Caco-2 (cell line): ENCODE measurements around the gene RCC2. TPM values are rescaled to one million over a fixed set of nuclear protein-coding genes. Genes with fewer than 3 reads are reported as not detected.
"Not testable (repeated sequence)": the region's sequence is repeated elsewhere in the genome, so short reads cannot be mapped to it uniquely, and the experiment has no call there.

ENCODE experiments used
- Bru-seq: library from RNA; stranded (reverse); fragments of 400-500 nt; gene quantifications from one replicate; lab custom pipeline; 2021; lab: Mats Ljungman, UMichigan
- BruChase-seq, 2 experiments: library from RNA; stranded (reverse); fragments of 400-500 nt; gene quantifications; one replicate each; lab custom pipeline; 2021; lab: Mats Ljungman, UMichigan
- BruUV-seq: library from RNA; stranded (reverse); fragments of 400-500 nt; replicated peaks from 2 replicates; lab custom pipeline; 2021; lab: Mats Ljungman, UMichigan
- CTCF ChIA-PET: fragments of 300-600 bp; sonication (Branson Sonifier 250); formaldehyde crosslinking; loops from one replicate; lab custom pipeline; 2022; ENCODE audit warnings: antibody characterized with exemption; lab: Charles Lee
- POLR2A ChIA-PET: fragments of 300-600 bp; sonication (Branson Sonifier 250); formaldehyde crosslinking; loops from one replicate; lab custom pipeline; 2022; ENCODE audit warnings: antibody characterized with exemption; lab: Charles Lee
- DNase-seq, 2 experiments: peaks; one replicate each; pipeline versions ENCODE4 v3.0.0 to v3.0.0-alpha.2; 2020 to 2022
- H3K27me3 ChIP-seq: replicated peaks from 2 replicates; pipeline ENCODE4 v1.6.0; 2011; ENCODE audit warnings: low read length; ENCODE audit not compliant: control insufficient read depth, insufficient read depth
- H3K36me3 ChIP-seq: 2 replicates; pipeline ENCODE4 v1.5.1; 2011; ENCODE audit warnings: low read length; ENCODE audit not compliant: control insufficient read depth, insufficient read depth
- H3K4me1 ChIP-seq: fragments of 250-450 bp; sonication (Bioruptor Pico); 2 replicates; pipeline ENCODE4 v1.5.1; 2020; ENCODE audit warnings: mild to moderate bottlenecking
- H3K4me3 ChIP-seq: 2 replicates; pipeline ENCODE4 v1.5.1; 2011; ENCODE audit warnings: low read depth, mild to moderate bottlenecking, control low read depth, low read length
- H3K9me3 ChIP-seq: fragments of 250-450 bp; sonication (Bioruptor Pico); 2 replicates; pipeline ENCODE4 v1.5.1; 2020; ENCODE audit warnings: mild to moderate bottlenecking, moderate library complexity
- H3K27ac Mint-ChIP-seq: one replicate; pipeline ENCODE4 v1.8.0; 2022; ENCODE audit warnings: mixed read lengths; ENCODE audit not compliant: unreplicated experiment
- H3K27me3 Mint-ChIP-seq: one replicate; pipeline ENCODE4 v1.8.0; 2022; ENCODE audit warnings: mixed read lengths; ENCODE audit not compliant: insufficient read depth, unreplicated experiment
- H3K36me3 Mint-ChIP-seq: one replicate; pipeline ENCODE4 v1.8.0; 2022; ENCODE audit warnings: mild to moderate bottlenecking, mixed read lengths; ENCODE audit not compliant: insufficient read depth, unreplicated experiment
- H3K4me1 Mint-ChIP-seq: one replicate; pipeline ENCODE4 v1.8.0; 2022; ENCODE audit warnings: low read depth, mixed read lengths; ENCODE audit not compliant: unreplicated experiment
- H3K4me3 Mint-ChIP-seq: one replicate; pipeline ENCODE4 v1.8.0; 2022; ENCODE audit warnings: mild to moderate bottlenecking, moderate library complexity, mixed read lengths; ENCODE audit not compliant: unreplicated experiment
- H3K9me3 Mint-ChIP-seq: one replicate; pipeline ENCODE4 v1.8.0; 2022; ENCODE audit warnings: mixed read lengths; ENCODE audit not compliant: unreplicated experiment
- intact Hi-C: fragments of 100-400 bp; cut with micrococcal nuclease; formaldehyde crosslinking; loops from one replicate; pipeline ENCODE4 v1.10.0; 2022; ENCODE audit not compliant: unreplicated experiment
- long read RNA-seq: library from polyadenylated mRNA; stranded (forward); transcript quantifications from one replicate; pipeline ENCODE4 v2.0.0, GENCODE V29; 2022
- total RNA-seq: library from RNA; stranded (reverse); gene quantifications from 2 replicates; pipeline ENCODE4 v1.2.3, GENCODE V29; 2022
- TF ChIP-seq, protein P1 (sequence below), 2 experiments: fragments of 200-600 bp in 1 of 2; IDR thresholded peaks; 1 replicate in 1 of 2; 2 replicates in 1 of 2; pipeline versions ENCODE4 v1.5.1 to v1.8.0; 2011 to 2022; ENCODE audit warnings: antibody characterized with exemption in 1 of 2, control low read depth in 1 of 2, inconsistent platforms in 1 of 2, low read depth in 1 of 2, low read length in 1 of 2, mild to moderate bottlenecking in 1 of 2, moderate library complexity in 1 of 2; ENCODE audit not compliant: insufficient read depth in 1 of 2, severe bottlenecking in 1 of 2, unreplicated experiment in 1 of 2

The RCC2 gene
- total RNA-seq, result 101 and 103 TPM in 2 replicates
- Bru-seq, nascent RNA, result percentile 82 among the genes with signal in this experiment
- BruChase-seq, experiment 1, labeled RNA remaining after a 2-hour chase, result percentile 90 among the genes with signal in this experiment
- BruChase-seq, experiment 2, labeled RNA remaining after a 6-hour chase, result percentile 95 among the genes with signal in this experiment
- long read RNA-seq, full-length matches to known transcripts, result 8 of 49 reads
- long read RNA-seq, partial matches to known transcripts, result 8 of 49 reads
- long read RNA-seq, other reads (novel, unspliced or antisense), result 33 of 49 reads

- Histone ChIP-seq H3K36me3 (peaks cover 1% of the 10 kb centered on the region; the same call in 1 of the 2 replicates), H3K4me3 (peak within 1 kb of the TSS; percentile 78), H3K9me3 (no peaks in the 10 kb centered on the region), H3K27me3 (no peaks in the 10 kb centered on the region), H3K4me1 (peaks cover 21% of the 10 kb centered on the region)
- H3K36me3 Mint-ChIP-seq, result peaks cover 41% of the 10 kb centered on the region
- peak within 1 kb of the TSS; percentile 85 for H3K4me3 Mint-ChIP-seq
- peaks cover 16% of the 10 kb centered on the region for H3K4me1 Mint-ChIP-seq
- H3K9me3 Mint-ChIP-seq, result no peaks in the 10 kb centered on the region
- peak within 1 kb of the TSS; percentile 93 for H3K27ac Mint-ChIP-seq
- POLR2A ChIA-PET, result no interaction called here
- TF ChIP-seq, protein P1, sequence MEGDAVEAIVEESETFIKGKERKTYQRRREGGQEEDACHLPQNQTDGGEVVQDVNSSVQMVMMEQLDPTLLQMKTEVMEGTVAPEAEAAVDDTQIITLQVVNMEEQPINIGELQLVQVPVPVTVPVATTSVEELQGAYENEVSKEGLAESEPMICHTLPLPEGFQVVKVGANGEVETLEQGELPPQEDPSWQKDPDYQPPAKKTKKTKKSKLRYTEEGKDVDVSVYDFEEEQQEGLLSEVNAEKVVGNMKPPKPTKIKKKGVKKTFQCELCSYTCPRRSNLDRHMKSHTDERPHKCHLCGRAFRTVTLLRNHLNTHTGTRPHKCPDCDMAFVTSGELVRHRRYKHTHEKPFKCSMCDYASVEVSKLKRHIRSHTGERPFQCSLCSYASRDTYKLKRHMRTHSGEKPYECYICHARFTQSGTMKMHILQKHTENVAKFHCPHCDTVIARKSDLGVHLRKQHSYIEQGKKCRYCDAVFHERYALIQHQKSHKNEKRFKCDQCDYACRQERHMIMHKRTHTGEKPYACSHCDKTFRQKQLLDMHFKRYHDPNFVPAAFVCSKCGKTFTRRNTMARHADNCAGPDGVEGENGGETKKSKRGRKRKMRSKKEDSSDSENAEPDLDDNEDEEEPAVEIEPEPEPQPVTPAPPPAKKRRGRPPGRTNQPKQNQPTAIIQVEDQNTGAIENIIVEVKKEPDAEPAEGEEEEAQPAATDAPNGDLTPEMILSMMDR (IDR thresholded peaks at IDR 0.05; ENCODE audit: insufficient read depth in 1 of 2, low read depth in 1 of 2, low read length in 1 of 2, severe bottlenecking in 1 of 2, unreplicated experiment in 1 of 2), result no peak
- H3K27me3 Mint-ChIP-seq, result no peaks in the 10 kb centered on the region
- BruUV-seq, result no TSS peak
- DNase-seq, result peak; percentile 61 to 63
- CTCF ChIA-PET, result interaction anchor here (0.7 to 1.5 kb wide), 2 partner anchors 38 to 385 kb away, joined by 3 to 4 read pairs; no protein-coding TSS in a partner anchor
- intact Hi-C loops, result loop anchor here (5.0 kb wide), 1 partner anchor 38 kb away; no protein-coding TSS in a partner anchor
These were observed at the start of gene RCC2 for GRCh38 chr1:17439250-17440073. RCC2 (minus strand) TSS chr1:17439677; CDS start chr1:17438514, 1,163 bp downstream.

DNA sequence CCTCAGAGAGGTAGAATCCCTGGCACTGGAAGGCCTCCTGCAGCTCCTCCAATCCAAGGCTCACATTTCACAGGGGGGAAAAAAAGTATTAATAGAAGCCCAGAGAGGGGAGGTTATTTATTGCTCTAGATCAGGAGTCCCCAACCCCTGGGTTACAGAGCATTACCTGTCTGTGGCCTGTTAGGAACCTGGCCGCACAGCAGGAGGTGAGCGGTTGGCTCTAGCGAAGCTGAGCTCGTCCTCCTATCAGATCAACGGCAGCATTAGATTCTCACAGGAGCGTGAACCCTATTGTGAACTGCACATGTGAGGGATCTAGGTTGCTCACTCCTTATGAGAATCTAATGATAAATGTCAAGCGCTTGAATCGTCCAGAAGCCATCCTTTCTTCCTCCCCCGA, 46.8 kb upstream of the RCC2 start:
- CTCF ChIA-PET, result interaction anchor here (1.0 kb wide), 1 partner anchor 9 kb away, joined by 6 read pairs; no protein-coding TSS in a partner anchor
- no peaks in the 10 kb centered on the region for H3K27me3 ChIP-seq
- peaks cover 4% of the 10 kb centered on the region for H3K36me3 Mint-ChIP-seq

GRCh38 chr1:17485281-17485680, 45.8 kb upstream of the RCC2 start:
- Mint-ChIP-seq H3K36me3 (peaks cover 4% of the 10 kb centered on the region), H3K27me3 (no peaks in the 10 kb centered on the region)

More for the DNA sequence above, 46.8 kb upstream of the RCC2 start:
- H3K9me3 Mint-ChIP-seq, result no peaks in the 10 kb centered on the region
- POLR2A ChIA-PET, result no interaction called here
- BruUV-seq, result no TSS peak
- intact Hi-C loops, result no loop called here
- H3K36me3 ChIP-seq, result no peaks in the 10 kb centered on the region
- H3K27me3 Mint-ChIP-seq, result no peaks in the 10 kb centered on the region
- no peaks in the 10 kb centered on the region for H3K4me1 Mint-ChIP-seq
- H3K4me3 Mint-ChIP-seq, result no peak overlapping the region
- H3K4me1 ChIP-seq, result no peaks in the 10 kb centered on the region
- H3K27ac Mint-ChIP-seq, result no peak overlapping the region
- no peak for DNase-seq
- no peaks in the 10 kb centered on the region for H3K9me3 ChIP-seq
- TF ChIP-seq, protein P1 (IDR thresholded peaks at IDR 0.05; ENCODE audit: insufficient read depth in 1 of 2, low read depth in 1 of 2, low read length in 1 of 2, severe bottlenecking in 1 of 2, unreplicated experiment in 1 of 2), result no peak
- no peak overlapping the region for H3K4me3 ChIP-seq

GRCh38 chr1:17481981-17482380, 42.5 kb upstream of the RCC2 start:
- H3K36me3 ChIP-seq, DNase-seq, POLR2A ChIA-PET, H3K9me3 ChIP-seq, H3K4me3 ChIP-seq, CTCF ChIA-PET, H3K27ac Mint-ChIP-seq, H3K4me1 ChIP-seq, intact Hi-C loops, H3K27me3 ChIP-seq, H3K4me3 Mint-ChIP-seq, H3K9me3 Mint-ChIP-seq, H3K27me3 Mint-ChIP-seq, H3K4me1 Mint-ChIP-seq, BruUV-seq: not testable (repeated sequence)
- H3K36me3 Mint-ChIP-seq, result peaks cover 10% of the 10 kb centered on the region

More at GRCh38 chr1:17485281-17485680, 45.8 kb upstream of the RCC2 start:
- Mint-ChIP-seq H3K4me3 (no peak overlapping the region), H3K4me1 (no peaks in the 10 kb centered on the region), H3K9me3 (no peaks in the 10 kb centered on the region), H3K27ac (no peak overlapping the region)
- peak; percentile 35 to 38 for DNase-seq
- intact Hi-C loops, result no loop called here
- Histone ChIP-seq H3K36me3 (no peaks in the 10 kb centered on the region), H3K4me3 (no peak overlapping the region), H3K9me3 (no peaks in the 10 kb centered on the region), H3K4me1 (no peaks in the 10 kb centered on the region), H3K27me3 (no peaks in the 10 kb centered on the region)
- CTCF ChIA-PET, result no interaction called here
- POLR2A ChIA-PET, result no interaction called here
- BruUV-seq, result no TSS peak
- TF ChIP-seq, protein P1 (IDR thresholded peaks at IDR 0.05; ENCODE audit: insufficient read depth in 1 of 2, low read depth in 1 of 2, low read length in 1 of 2, severe bottlenecking in 1 of 2, unreplicated experiment in 1 of 2), result peak; percentile 33 to 38
